ENCODE data around the gene LRRC28. TPM values are rescaled to one million over a fixed set of nuclear protein-coding genes. Genes with fewer than 3 reads are reported as not detected.

LRRC28 gene
- total and polyA plus RNA-seq, 10 of the 15 experiments (the other 5 are each of a cell fraction or from before 2014, with no cell fraction given), result 21.3 to 54.9 (median 27.7) TPM

DNA sequence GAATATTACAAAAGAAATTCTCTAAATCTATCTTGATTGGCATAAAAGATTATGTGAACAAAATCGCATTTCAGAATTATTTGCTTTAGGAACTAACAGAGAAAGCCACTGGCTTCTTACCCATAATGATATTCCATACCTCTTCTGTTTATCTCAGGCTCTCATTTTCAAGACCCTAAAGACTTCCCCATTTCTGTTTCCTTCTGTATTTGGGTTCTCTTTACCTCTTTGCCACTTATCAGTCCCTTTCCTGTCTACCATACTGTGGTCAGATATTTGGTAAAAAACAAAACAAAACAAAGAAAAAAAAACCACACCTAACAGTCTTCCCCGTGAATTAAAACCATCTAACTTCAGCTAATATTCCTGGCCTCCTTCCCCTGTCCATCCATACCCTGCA, 108.5 kb downstream of the LRRC28 start:
- ChIA-PET RAD21 (ENCODE audit: unreplicated experiment) (no interaction called here), POLR2A (no interaction called here), SMC1A (ENCODE audit: uncharacterized antibody, unreplicated experiment) (no interaction called here), CTCF (interaction anchor here (1.4 kb wide), 1 partner anchor 9 kb away, joined by 4 read pairs; no protein-coding TSS in a partner anchor)
- ATAC-seq, result no peak
- intact Hi-C loops (cut with micrococcal nuclease; ENCODE audit: unreplicated experiment), result no loop called here
- H3K9ac ChIP-seq (ENCODE audit: control insufficient read depth, insufficient read depth, low read length), result no peak overlapping the region
- peaks cover 0 to 3% of the 10 kb centered on the region in 2 experiments; a peak in 1 of 4 replicates for H3K36me3 ChIP-seq (ENCODE audit: control insufficient read depth in 2 of 2, insufficient read depth in 2 of 2, low read length in 1 of 2)
- WGBS (ENCODE audit: insufficient coverage, insufficient replicate concordance, low lambda C conversion rate, missing lambda C conversion rate), result 44% methylated on average over 2 of the region's 2 CpGs
- H3K4me1 ChIP-seq (ENCODE audit: control insufficient read depth, insufficient read depth, low read length), result peaks cover 3% of the 10 kb centered on the region; the same call in 1 of the 2 replicates
- H3K79me2 ChIP-seq (ENCODE audit: control insufficient read depth, insufficient read depth, low read length), result no peaks in the 10 kb centered on the region
- H3K27me3 ChIP-seq (replicated peaks in 1 of 2; ENCODE audit: control insufficient read depth in 2 of 2, insufficient read depth in 2 of 2, low read length in 1 of 2), result no peaks in the 10 kb centered on the region
- H3K4me2 ChIP-seq (ENCODE audit: control insufficient read depth, insufficient read depth), result no peak overlapping the region
- H3K4me3 ChIP-seq, result no peak overlapping the region
- H4K20me1 ChIP-seq (ENCODE audit: control insufficient read depth, insufficient read depth), result no peaks in the 10 kb centered on the region
- DNase-seq (ENCODE audit: low read depth, low spot score), result no peak
- in situ Hi-C loops (cut with MboI), result no loop called here
- no peak overlapping the region for H2AFZ ChIP-seq (ENCODE audit: control insufficient read depth, low read depth, low read length)
- no peaks in the 10 kb centered on the region for H3K9me3 ChIP-seq (replicated peaks; ENCODE audit: control insufficient read depth, insufficient read depth, low read length)
- H3K27ac ChIP-seq (ENCODE audit: control insufficient read depth, insufficient read depth), result no peak overlapping the region
- no peak for FAIRE-seq
- BruUV-seq (replicated peaks), result no TSS peak
- TF ChIP-seq NRF1 (conservative IDR thresholded peaks at IDR 0.05; ENCODE audit: low read depth, low read length) (no peak), SPI1 (IDR thresholded peaks at IDR 0.05; ENCODE audit: borderline replicate concordance, insufficient read depth, low read depth, low read length) (no peak)
- TF ChIP-seq, protein P1, sequence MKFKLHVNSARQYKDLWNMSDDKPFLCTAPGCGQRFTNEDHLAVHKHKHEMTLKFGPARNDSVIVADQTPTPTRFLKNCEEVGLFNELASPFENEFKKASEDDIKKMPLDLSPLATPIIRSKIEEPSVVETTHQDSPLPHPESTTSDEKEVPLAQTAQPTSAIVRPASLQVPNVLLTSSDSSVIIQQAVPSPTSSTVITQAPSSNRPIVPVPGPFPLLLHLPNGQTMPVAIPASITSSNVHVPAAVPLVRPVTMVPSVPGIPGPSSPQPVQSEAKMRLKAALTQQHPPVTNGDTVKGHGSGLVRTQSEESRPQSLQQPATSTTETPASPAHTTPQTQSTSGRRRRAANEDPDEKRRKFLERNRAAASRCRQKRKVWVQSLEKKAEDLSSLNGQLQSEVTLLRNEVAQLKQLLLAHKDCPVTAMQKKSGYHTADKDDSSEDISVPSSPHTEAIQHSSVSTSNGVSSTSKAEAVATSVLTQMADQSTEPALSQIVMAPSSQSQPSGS (IDR thresholded peaks at IDR 0.05; ENCODE audit: low read length), result no peak
- TF ChIP-seq, protein P2, sequence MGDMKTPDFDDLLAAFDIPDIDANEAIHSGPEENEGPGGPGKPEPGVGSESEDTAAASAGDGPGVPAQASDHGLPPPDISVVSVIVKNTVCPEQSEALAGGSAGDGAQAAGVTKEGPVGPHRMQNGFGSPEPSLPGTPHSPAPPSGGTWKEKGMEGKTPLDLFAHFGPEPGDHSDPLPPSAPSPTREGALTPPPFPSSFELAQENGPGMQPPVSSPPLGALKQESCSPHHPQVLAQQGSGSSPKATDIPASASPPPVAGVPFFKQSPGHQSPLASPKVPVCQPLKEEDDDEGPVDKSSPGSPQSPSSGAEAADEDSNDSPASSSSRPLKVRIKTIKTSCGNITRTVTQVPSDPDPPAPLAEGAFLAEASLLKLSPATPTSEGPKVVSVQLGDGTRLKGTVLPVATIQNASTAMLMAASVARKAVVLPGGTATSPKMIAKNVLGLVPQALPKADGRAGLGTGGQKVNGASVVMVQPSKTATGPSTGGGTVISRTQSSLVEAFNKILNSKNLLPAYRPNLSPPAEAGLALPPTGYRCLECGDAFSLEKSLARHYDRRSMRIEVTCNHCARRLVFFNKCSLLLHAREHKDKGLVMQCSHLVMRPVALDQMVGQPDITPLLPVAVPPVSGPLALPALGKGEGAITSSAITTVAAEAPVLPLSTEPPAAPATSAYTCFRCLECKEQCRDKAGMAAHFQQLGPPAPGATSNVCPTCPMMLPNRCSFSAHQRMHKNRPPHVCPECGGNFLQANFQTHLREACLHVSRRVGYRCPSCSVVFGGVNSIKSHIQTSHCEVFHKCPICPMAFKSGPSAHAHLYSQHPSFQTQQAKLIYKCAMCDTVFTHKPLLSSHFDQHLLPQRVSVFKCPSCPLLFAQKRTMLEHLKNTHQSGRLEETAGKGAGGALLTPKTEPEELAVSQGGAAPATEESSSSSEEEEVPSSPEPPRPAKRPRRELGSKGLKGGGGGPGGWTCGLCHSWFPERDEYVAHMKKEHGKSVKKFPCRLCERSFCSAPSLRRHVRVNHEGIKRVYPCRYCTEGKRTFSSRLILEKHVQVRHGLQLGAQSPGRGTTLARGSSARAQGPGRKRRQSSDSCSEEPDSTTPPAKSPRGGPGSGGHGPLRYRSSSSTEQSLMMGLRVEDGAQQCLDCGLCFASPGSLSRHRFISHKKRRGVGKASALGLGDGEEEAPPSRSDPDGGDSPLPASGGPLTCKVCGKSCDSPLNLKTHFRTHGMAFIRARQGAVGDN (IDR thresholded peaks at IDR 0.05), result no peak
